CD4-positive, alpha-beta T cell treated with Interleukin-15 for 4 hours (primary cell): Measurements from ENCODE around the gene KRTAP5-1.
A peak's percentile ranks its signal among the peaks of the same experiment; 100 is the strongest.

Source experiments
- DNase-seq: peaks from one replicate; pipeline ENCODE4 v3.0.0-alpha.2; 2020; ENCODE audit warnings: low spot score

Gene KRTAP5-1

GRCh38 chr11:1572197-1573076 lies 12.6 kb downstream of the KRTAP5-1 start, which contains the start of gene DUSP8:
TSS of gene DUSP8 (minus strand) at chr11:1572271. CDS start at chr11:1565826, 6,445 bp downstream.
- peak; percentile 94 for DNase-seq

DNA sequence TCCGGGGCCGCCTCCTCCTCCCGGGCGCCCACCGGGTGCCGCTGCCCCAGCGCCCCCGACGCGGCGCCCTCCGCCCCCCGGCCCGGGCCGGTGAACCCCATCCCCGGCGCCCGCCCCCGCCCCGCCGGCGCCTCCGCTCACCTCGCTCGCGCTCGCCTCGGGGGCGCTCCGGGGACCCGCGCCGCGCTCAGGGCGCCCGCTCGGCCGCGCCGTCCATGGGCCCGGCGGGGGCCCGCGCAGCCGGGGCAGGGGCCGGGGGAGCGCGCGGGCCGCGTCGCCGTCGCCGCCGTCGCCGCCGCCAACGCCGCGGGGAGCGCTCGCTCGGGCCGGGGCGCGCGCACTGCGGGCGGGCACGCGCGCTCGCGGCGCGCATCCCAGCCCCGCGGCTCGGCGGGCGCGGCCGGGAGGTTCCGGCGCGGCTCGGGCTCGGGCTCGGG lies 13.3 kb downstream of the KRTAP5-1 start:
- no peak for DNase-seq

- no peak for DNase-seq
Measured at GRCh38 chr11:1570896-1571759, 14.0 kb downstream of the KRTAP5-1 start.

DNA sequence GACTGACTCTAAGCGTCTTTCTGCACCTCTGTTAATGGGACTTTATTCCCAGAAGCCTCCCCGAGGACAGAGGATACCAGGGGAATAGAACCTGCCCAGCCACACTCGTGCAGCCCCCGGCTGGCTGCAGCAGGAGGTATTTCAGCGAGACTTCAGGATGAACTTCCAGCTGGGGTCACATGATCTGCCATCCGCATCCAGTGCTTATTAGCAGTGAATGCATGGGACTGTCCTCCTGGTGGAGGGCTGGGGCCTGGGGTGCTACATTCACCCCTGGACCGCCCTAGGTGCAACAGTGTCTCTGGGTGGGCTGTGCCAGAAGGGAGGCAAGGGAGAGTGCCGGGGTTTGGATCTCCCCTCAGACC lies 14.6 kb downstream of the KRTAP5-1 start:
- no peak for DNase-seq

- DNase-seq, result no peak
Measured at GRCh38 chr11:1570001-1570453, 15.1 kb downstream of the KRTAP5-1 start.

GRCh38 chr11:1569251-1569780 lies 15.8 kb downstream of the KRTAP5-1 start:
- no peak for DNase-seq

DNA sequence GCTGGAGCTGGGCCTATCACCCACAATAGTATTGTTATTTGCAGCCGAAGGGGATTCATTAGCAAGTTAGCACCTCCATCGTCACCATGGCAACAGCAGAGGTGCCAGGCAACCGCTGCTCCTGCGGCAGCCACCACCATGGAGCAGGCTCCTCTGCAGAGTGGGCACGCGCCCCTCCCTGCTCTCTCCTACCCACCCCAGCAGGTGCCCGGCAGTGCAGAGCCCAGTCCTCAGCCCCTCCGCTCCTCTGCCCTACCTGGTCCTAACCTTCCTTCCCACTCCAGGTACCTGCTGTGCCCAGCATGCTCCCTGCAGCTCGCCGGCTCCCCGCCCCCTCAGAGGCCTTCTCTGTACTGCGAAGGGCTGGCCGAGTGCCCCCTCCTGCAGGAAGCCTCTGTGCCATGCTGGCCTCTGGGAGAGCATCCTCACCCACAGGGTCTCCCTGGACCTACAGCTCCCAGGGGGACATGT lies 16.6 kb downstream of the KRTAP5-1 start:
- peak; percentile 71 for DNase-seq

GRCh38 chr11:1567721-1568100 lies 17.4 kb downstream of the KRTAP5-1 start:
- DNase-seq, result no peak

GRCh38 chr11:1567052-1567720 lies 17.9 kb downstream of the KRTAP5-1 start:
- no peak for DNase-seq

- DNase-seq, result no peak
Measured at GRCh38 chr11:1566381-1567051, 18.6 kb downstream of the KRTAP5-1 start.

GRCh38 chr11:1565904-1566247 lies 19.2 kb downstream of the KRTAP5-1 start:
- no peak for DNase-seq

- DNase-seq, result no peak
Measured at GRCh38 chr11:1565173-1565903, 19.7 kb downstream of the KRTAP5-1 start.

- DNase-seq, result no peak
Measured at GRCh38 chr11:1564535-1565172, 20.4 kb downstream of the KRTAP5-1 start.

DNA sequence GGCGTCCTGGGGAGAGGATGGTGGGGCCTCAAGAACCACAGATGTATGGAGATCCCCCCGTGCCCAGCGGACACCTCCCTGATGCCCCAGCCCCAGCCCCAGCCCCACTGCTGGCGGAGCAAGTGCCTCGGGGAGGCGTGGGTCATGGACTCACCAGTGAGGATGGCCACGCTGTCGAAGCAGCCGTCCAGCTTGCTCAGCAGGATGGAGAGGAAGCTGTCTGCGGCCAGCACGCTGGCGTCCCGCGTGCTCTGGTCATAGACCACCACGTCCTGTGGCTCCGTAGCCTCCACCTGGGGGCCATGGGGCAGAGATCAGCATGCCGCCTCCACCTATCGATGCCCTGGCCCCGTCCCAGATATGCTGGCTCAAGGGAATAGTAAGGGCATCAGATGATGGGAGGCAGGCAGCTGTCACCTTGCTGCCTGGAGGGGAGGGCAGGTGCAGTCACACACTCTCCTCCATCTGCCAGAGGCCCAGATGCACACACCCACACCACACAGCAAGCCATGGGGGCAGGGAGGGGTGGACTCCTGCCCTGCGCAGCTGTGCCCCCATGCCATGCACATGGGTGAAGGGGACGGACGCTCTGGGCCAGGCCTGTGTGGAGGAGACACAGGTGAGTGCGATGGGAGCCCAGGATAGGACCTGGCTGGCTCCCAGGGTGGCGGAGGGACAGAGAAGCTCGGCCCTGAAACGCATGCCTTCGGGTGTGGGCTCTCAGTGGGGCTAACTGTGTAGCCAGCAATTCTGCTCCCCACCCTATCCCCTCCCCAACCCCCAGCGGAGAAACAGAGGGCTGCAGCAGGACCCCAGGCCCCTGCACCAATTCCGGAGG lies 21.2 kb downstream of the KRTAP5-1 start:
- no peak for DNase-seq

DNA sequence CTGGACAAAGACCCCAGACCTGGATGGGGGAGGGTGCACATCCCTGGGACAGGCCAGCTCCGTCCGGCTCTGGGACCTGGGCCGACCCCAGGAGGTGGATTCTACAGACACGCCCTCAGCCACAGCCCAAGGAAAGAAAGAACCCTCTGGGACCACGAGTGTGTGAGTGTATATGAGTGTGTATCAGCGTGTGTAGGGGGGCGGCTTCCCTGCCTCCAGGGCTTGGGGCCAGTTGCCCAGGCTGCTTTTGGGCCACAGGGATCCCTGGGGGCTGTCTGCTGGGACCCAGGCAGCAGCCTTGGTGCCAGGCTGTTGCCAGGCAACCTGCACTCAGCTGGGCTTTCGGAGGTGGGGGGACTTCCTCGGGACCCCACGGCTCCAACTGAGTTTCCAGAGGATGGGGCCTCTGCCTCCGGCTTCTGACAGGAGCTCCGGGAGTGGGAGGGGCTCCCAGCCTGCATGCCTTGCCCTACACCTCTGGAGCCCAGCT lies 21.9 kb downstream of the KRTAP5-1 start:
- DNase-seq, result no peak

DNA sequence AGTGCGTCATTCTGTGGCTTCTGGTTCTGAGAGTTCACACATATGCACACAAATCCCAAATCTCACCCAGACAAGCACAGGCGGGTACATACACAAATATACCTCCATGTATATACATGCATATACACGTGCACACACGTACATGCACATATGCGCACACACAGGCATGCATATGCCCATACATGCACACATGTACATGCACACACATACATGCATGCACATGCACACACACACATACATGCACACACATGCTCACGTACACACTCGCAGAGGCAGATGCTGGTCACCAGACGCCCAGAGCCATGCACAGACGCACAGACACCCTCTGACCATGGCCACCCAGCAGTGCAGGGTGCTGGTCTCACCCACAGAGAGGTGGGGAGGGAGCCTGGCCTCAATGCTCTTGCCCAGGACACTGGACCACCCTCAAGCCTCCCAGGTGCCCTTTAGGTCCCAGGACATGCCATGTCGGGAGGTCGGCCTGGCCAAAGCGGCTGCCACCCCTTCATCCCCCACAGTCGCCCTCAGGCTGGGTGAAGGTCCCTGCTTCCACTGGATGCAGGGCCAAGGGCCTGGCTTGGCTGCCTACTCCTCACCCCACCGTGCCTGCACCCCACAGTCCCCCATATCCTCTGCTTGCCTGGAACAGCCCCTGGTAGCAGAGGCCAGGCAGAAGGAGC lies 22.5 kb downstream of the KRTAP5-1 start:
- no peak for DNase-seq

DNA sequence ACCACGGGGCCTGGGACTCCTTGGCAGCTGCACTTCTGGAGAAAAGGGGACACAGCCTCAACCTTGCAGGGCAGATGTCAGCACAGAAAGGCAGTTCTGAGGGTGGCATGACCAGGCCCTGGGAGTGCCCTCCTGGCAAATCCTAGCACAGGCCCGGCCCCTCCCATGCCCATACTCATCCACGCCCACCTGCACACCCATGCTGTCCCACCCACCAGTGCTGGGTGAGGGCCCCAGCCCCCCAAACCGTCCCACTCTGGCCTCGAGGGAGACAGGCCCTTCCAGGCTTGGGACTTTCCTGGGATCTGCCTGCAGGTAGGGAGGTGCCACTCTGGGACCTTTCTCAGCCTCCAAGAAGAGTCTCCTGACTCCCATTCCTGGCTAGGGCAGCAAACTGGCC lies 23.1 kb downstream of the KRTAP5-1 start:
- DNase-seq, result no peak

GRCh38 chr11:1561266-1561665 lies 23.8 kb downstream of the KRTAP5-1 start:
- DNase-seq, result no peak
